Activated naive CD8-positive, alpha-beta T cell treated with anti-CD3 and anti-CD28 coated beads, Interleukin-2, amount 10 ng/mL, durations not matched to agents 7 days and 5 days (primary cell): ENCODE data around the gene IL21. TPM values are rescaled to one million over a fixed set of nuclear protein-coding genes. Genes with fewer than 3 reads are reported as not detected.
"Not testable (repeated sequence)": the region's sequence is repeated elsewhere in the genome, so short reads cannot be mapped to it uniquely, and the experiment has no call there.

Source experiments
- ATAC-seq: fragments of 150-1000 bp; cut with Tn5 transposase; one replicate; pipeline ENCODE4 v1.10.0; 2021; ENCODE audit warnings: low read depth, moderate library complexity
- POLR2A ChIA-PET: fragments of 350-600 bp; sonication (Branson Sonifier 250); formaldehyde crosslinking; loops from one replicate; lab custom pipeline; 2021; ENCODE audit warnings: antibody characterized with exemption; lab: Charles Lee
- DNase-seq: peaks from one replicate; pipeline ENCODE4 v3.0.0; 2021
- H3K27ac Mint-ChIP-seq: one replicate; pipeline ENCODE4 v1.8.0; 2022; ENCODE audit warnings: mild to moderate bottlenecking, mixed read lengths
- H3K27me3 Mint-ChIP-seq: one replicate; pipeline ENCODE4 v1.8.0; 2022; ENCODE audit warnings: mild to moderate bottlenecking, moderate library complexity, mixed read lengths
- H3K36me3 Mint-ChIP-seq: one replicate; pipeline ENCODE4 v1.8.0; 2021; ENCODE audit warnings: mild to moderate bottlenecking, mixed read lengths
- H3K4me1 Mint-ChIP-seq: one replicate; pipeline ENCODE4 v1.8.0; 2021; ENCODE audit warnings: mixed read lengths
- H3K4me3 Mint-ChIP-seq: one replicate; pipeline ENCODE4 v1.8.0; 2022; ENCODE audit warnings: mild to moderate bottlenecking, moderate library complexity, mixed read lengths
- H3K9me3 Mint-ChIP-seq: one replicate; pipeline ENCODE4 v1.8.0; 2021; ENCODE audit warnings: mixed read lengths
- total RNA-seq, 2 experiments: library from RNA; stranded (reverse); gene quantifications; one replicate each; pipeline ENCODE4 v1.2.3, GENCODE V29; 2021

The IL21 gene
- total RNA-seq, 2 experiments from 2014 or later = not detected

- H3K27me3 Mint-ChIP-seq, DNase-seq, H3K9me3 Mint-ChIP-seq, ATAC-seq, H3K4me3 Mint-ChIP-seq, POLR2A ChIA-PET, H3K36me3 Mint-ChIP-seq, H3K27ac Mint-ChIP-seq, H3K4me1 Mint-ChIP-seq: not testable (repeated sequence)
Measured at GRCh38 chr4:122656583-122656982, 35.7 kb upstream of the IL21 start.

- Mint-ChIP-seq H3K9me3 (peaks cover 2% of the 10 kb centered on the region), H3K36me3 (peaks cover 2% of the 10 kb centered on the region), H3K27ac (no peak overlapping the region), H3K4me3 (no peak overlapping the region), H3K4me1 (peaks cover 1% of the 10 kb centered on the region), H3K27me3 (no peaks in the 10 kb centered on the region)
- ATAC-seq = no peak
- no peak for DNase-seq
- POLR2A ChIA-PET = no interaction called here
Measured at GRCh38 chr4:122652379-122652778, 31.5 kb upstream of the IL21 start.

- no peak overlapping the region for H3K4me3 Mint-ChIP-seq
- H3K27me3 Mint-ChIP-seq = no peaks in the 10 kb centered on the region
- ATAC-seq = no peak
- H3K36me3 Mint-ChIP-seq = no peaks in the 10 kb centered on the region
- no peaks in the 10 kb centered on the region for H3K9me3 Mint-ChIP-seq
- H3K4me1 Mint-ChIP-seq = no peaks in the 10 kb centered on the region
- DNase-seq = no peak
- H3K27ac Mint-ChIP-seq = no peak overlapping the region
- POLR2A ChIA-PET = no interaction called here
Measured at GRCh38 chr4:122650148-122650547, 29.3 kb upstream of the IL21 start.

GRCh38 chr4:122647656-122648055, 26.8 kb upstream of the IL21 start:
- no peak overlapping the region for H3K27ac Mint-ChIP-seq
- H3K4me1 Mint-ChIP-seq = no peaks in the 10 kb centered on the region
- no peak for ATAC-seq
- no peak for DNase-seq
- no peaks in the 10 kb centered on the region for H3K36me3 Mint-ChIP-seq
- POLR2A ChIA-PET = no interaction called here
- no peak overlapping the region for H3K4me3 Mint-ChIP-seq
- H3K27me3 Mint-ChIP-seq = peaks cover 2% of the 10 kb centered on the region
- H3K9me3 Mint-ChIP-seq = no peaks in the 10 kb centered on the region

GRCh38 chr4:122643257-122643656, 22.4 kb upstream of the IL21 start:
- POLR2A ChIA-PET = no interaction called here
- ATAC-seq = no peak
- H3K27ac Mint-ChIP-seq = no peak overlapping the region
- no peak overlapping the region for H3K4me3 Mint-ChIP-seq
- H3K36me3 Mint-ChIP-seq = no peaks in the 10 kb centered on the region
- H3K4me1 Mint-ChIP-seq = no peaks in the 10 kb centered on the region
- no peaks in the 10 kb centered on the region for H3K9me3 Mint-ChIP-seq
- no peak for DNase-seq
- peaks cover 2% of the 10 kb centered on the region for H3K27me3 Mint-ChIP-seq

GRCh38 chr4:122639181-122639580, 18.3 kb upstream of the IL21 start:
- POLR2A ChIA-PET = no interaction called here
- Mint-ChIP-seq H3K9me3 (peaks cover 3% of the 10 kb centered on the region), H3K27me3 (peaks cover 12% of the 10 kb centered on the region), H3K27ac (no peak overlapping the region), H3K4me1 (peaks cover 3% of the 10 kb centered on the region), H3K4me3 (no peak overlapping the region), H3K36me3 (peaks cover 3% of the 10 kb centered on the region)
- ATAC-seq = no peak
- no peak for DNase-seq

GRCh38 chr4:122636697-122637096, 15.8 kb upstream of the IL21 start:
- no peak overlapping the region for H3K4me3 Mint-ChIP-seq
- H3K27ac Mint-ChIP-seq = no peak overlapping the region
- peaks cover 3% of the 10 kb centered on the region for H3K9me3 Mint-ChIP-seq
- no peak for ATAC-seq
- H3K27me3 Mint-ChIP-seq = peaks cover 13% of the 10 kb centered on the region
- POLR2A ChIA-PET = no interaction called here
- H3K36me3 Mint-ChIP-seq = peaks cover 3% of the 10 kb centered on the region
- H3K4me1 Mint-ChIP-seq = peaks cover 3% of the 10 kb centered on the region
- no peak for DNase-seq

- peaks cover 3% of the 10 kb centered on the region for H3K36me3 Mint-ChIP-seq
- peaks cover 3% of the 10 kb centered on the region for H3K4me1 Mint-ChIP-seq
- peaks cover 20% of the 10 kb centered on the region for H3K27me3 Mint-ChIP-seq
- no peak overlapping the region for H3K4me3 Mint-ChIP-seq
- DNase-seq (no peak), ATAC-seq (no peak)
- no peak overlapping the region for H3K27ac Mint-ChIP-seq
- peaks cover 3% of the 10 kb centered on the region for H3K9me3 Mint-ChIP-seq
- POLR2A ChIA-PET = no interaction called here
Measured at GRCh38 chr4:122635205-122635604, 14.3 kb upstream of the IL21 start.

GRCh38 chr4:122633211-122633610, 12.3 kb upstream of the IL21 start:
- peaks cover 3% of the 10 kb centered on the region for H3K4me1 Mint-ChIP-seq
- no peak for ATAC-seq

GRCh38 chr4:122632396-122633143, 11.7 kb upstream of the IL21 start:
- no peak for DNase-seq
- H3K36me3 Mint-ChIP-seq = peaks cover 1% of the 10 kb centered on the region
- H3K4me1 Mint-ChIP-seq = peaks cover 3% of the 10 kb centered on the region
- no peak for ATAC-seq
- peaks cover 29% of the 10 kb centered on the region for H3K27me3 Mint-ChIP-seq
- POLR2A ChIA-PET = no interaction called here
- peaks cover 3% of the 10 kb centered on the region for H3K9me3 Mint-ChIP-seq
- no peak overlapping the region for H3K4me3 Mint-ChIP-seq
- H3K27ac Mint-ChIP-seq = no peak overlapping the region

More at GRCh38 chr4:122633211-122633610, 12.3 kb upstream of the IL21 start:
- Mint-ChIP-seq H3K36me3 (peaks cover 3% of the 10 kb centered on the region), H3K27me3 (peaks cover 28% of the 10 kb centered on the region), H3K27ac (no peak overlapping the region), H3K9me3 (peaks cover 3% of the 10 kb centered on the region), H3K4me3 (no peak overlapping the region)
- no peak for DNase-seq
- POLR2A ChIA-PET = no interaction called here

- H3K4me1 Mint-ChIP-seq = no peaks in the 10 kb centered on the region
- no peak overlapping the region for H3K4me3 Mint-ChIP-seq
- ATAC-seq = no peak
- DNase-seq = no peak
- H3K27me3 Mint-ChIP-seq = peaks cover 16% of the 10 kb centered on the region
- POLR2A ChIA-PET = no interaction called here
- no peaks in the 10 kb centered on the region for H3K9me3 Mint-ChIP-seq
- no peaks in the 10 kb centered on the region for H3K36me3 Mint-ChIP-seq
- no peak overlapping the region for H3K27ac Mint-ChIP-seq
Measured at GRCh38 chr4:122625156-122625555, 4.3 kb upstream of the IL21 start.

- no peaks in the 10 kb centered on the region for H3K36me3 Mint-ChIP-seq
Measured at GRCh38 chr4:122624205-122624604, 3.3 kb upstream of the IL21 start.

GRCh38 chr4:122623637-122624166, 2.8 kb upstream of the IL21 start:
- no peaks in the 10 kb centered on the region for H3K4me1 Mint-ChIP-seq
- POLR2A ChIA-PET = no interaction called here
- DNase-seq (no peak), ATAC-seq (no peak)
- no peaks in the 10 kb centered on the region for H3K9me3 Mint-ChIP-seq
- no peak overlapping the region for H3K4me3 Mint-ChIP-seq
- no peaks in the 10 kb centered on the region for H3K36me3 Mint-ChIP-seq
- H3K27me3 Mint-ChIP-seq = peaks cover 16% of the 10 kb centered on the region
- H3K27ac Mint-ChIP-seq = no peak overlapping the region

More at GRCh38 chr4:122624205-122624604, 3.3 kb upstream of the IL21 start:
- Mint-ChIP-seq H3K4me3 (no peak overlapping the region), H3K9me3 (no peaks in the 10 kb centered on the region), H3K27ac (no peak overlapping the region), H3K4me1 (no peaks in the 10 kb centered on the region), H3K27me3 (peaks cover 18% of the 10 kb centered on the region)
- POLR2A ChIA-PET = no interaction called here
- no peak for ATAC-seq
- DNase-seq = no peak

GRCh38 chr4:122622400-122622799, 1.5 kb upstream of the IL21 start:
- Mint-ChIP-seq H3K27me3 (peaks cover 8% of the 10 kb centered on the region), H3K27ac (no peak overlapping the region), H3K4me1 (peaks cover 4% of the 10 kb centered on the region), H3K4me3 (no peak overlapping the region), H3K9me3 (no peaks in the 10 kb centered on the region), H3K36me3 (no peaks in the 10 kb centered on the region)
- no peak for ATAC-seq
- POLR2A ChIA-PET = no interaction called here
- no peak for DNase-seq
